Trophoblast cell (in vitro differentiated cells and primary cell): ENCODE results near the gene ABHD4.

Experiments
- DNase-seq, 2 donors: peaks; one replicate each; pipeline ENCODE4 v3.0.0-alpha.2; 2016
- H2AFZ ChIP-seq: 2 replicates; pipeline ENCODE4 v1.6.1; 2013; ENCODE audit warnings: low read length, moderate library complexity, mild to moderate bottlenecking; ENCODE audit not compliant: insufficient read depth, poor library complexity
- H2AK5ac ChIP-seq: 2 replicates; pipeline ENCODE4 v1.6.1; 2013; ENCODE audit warnings: mild to moderate bottlenecking, low read length
- H2BK120ac ChIP-seq: 2 replicates; pipeline ENCODE4 v1.6.1; 2013; ENCODE audit warnings: low read length, mild to moderate bottlenecking, moderate library complexity; ENCODE audit not compliant: insufficient read depth, poor library complexity
- H2BK12ac ChIP-seq: 2 replicates; pipeline ENCODE4 v1.6.1; 2013; ENCODE audit warnings: mild to moderate bottlenecking, low read length, moderate library complexity
- H2BK5ac ChIP-seq: 2 replicates; pipeline ENCODE4 v1.6.1; 2013; ENCODE audit warnings: low read length, low read depth, moderate library complexity, mild to moderate bottlenecking; ENCODE audit not compliant: poor library complexity
- H3K14ac ChIP-seq: 2 replicates; pipeline ENCODE4 v1.6.1; 2013; ENCODE audit warnings: mild to moderate bottlenecking, low read length
- H3K18ac ChIP-seq: 2 replicates; pipeline ENCODE4 v1.6.1; 2013; ENCODE audit warnings: mild to moderate bottlenecking, low read length
- H3K23ac ChIP-seq: 2 replicates; pipeline ENCODE4 v1.6.1; 2013; ENCODE audit warnings: low read length
- H3K27ac ChIP-seq: 2 replicates; pipeline ENCODE4 v1.5.1; 2013; ENCODE audit warnings: low read depth, mild to moderate bottlenecking, inconsistent platforms, low read length, moderate library complexity
- H3K27me3 ChIP-seq: 2 replicates; pipeline ENCODE4 v1.6.1; 2013; ENCODE audit warnings: inconsistent platforms, mild to moderate bottlenecking, low read length, moderate library complexity; ENCODE audit not compliant: insufficient read depth
- H3K36me3 ChIP-seq, 2 experiments: 1 replicate in 1 of 2; 2 replicates in 1 of 2; pipeline ENCODE4 v1.6.1; 2013; ENCODE audit warnings: low read length in 2 of 2, mild to moderate bottlenecking in 2 of 2, moderate library complexity in 1 of 2; ENCODE audit not compliant: insufficient read depth in 2 of 2, control insufficient read depth in 1 of 2
- H3K4ac ChIP-seq: 2 replicates; pipeline ENCODE4 v1.6.1; 2013; ENCODE audit warnings: low read depth, mild to moderate bottlenecking, low read length, moderate library complexity
- H3K4me1 ChIP-seq, 2 experiments: 1 replicate in 1 of 2; 2 replicates in 1 of 2; pipeline ENCODE4 v1.6.1; 2013; ENCODE audit warnings: low read length in 2 of 2, mild to moderate bottlenecking in 2 of 2, moderate library complexity in 1 of 2; ENCODE audit not compliant: insufficient read depth in 2 of 2, control insufficient read depth in 1 of 2
- H3K4me2 ChIP-seq: 2 replicates; pipeline ENCODE4 v1.6.1; 2013; ENCODE audit warnings: inconsistent platforms, mild to moderate bottlenecking, low read length, moderate library complexity
- H3K4me3 ChIP-seq: 2 replicates; pipeline ENCODE4 v1.5.1; 2013; ENCODE audit warnings: mild to moderate bottlenecking, low read depth, low read length, inconsistent platforms
- H3K79me1 ChIP-seq: one replicate; pipeline ENCODE4 v1.6.1; 2013; ENCODE audit warnings: low read length
- H3K79me2 ChIP-seq: 2 replicates; pipeline ENCODE4 v1.6.1; 2013; ENCODE audit warnings: low read length, mild to moderate bottlenecking; ENCODE audit not compliant: control insufficient read depth, insufficient read depth, poor library complexity
- H3K9ac ChIP-seq: 2 replicates; pipeline ENCODE4 v1.6.1; 2013; ENCODE audit warnings: mild to moderate bottlenecking, low read length
- H3K9me3 ChIP-seq: 2 replicates; pipeline ENCODE4 v1.6.1; 2013; ENCODE audit warnings: low read depth, mild to moderate bottlenecking, control low read depth, inconsistent platforms, low read length; ENCODE audit not compliant: insufficient read depth
- H4K12ac ChIP-seq: 2 replicates; pipeline ENCODE4 v1.6.1; 2013; ENCODE audit warnings: low read depth, mild to moderate bottlenecking, low read length, moderate library complexity
- H4K8ac ChIP-seq: 2 replicates; pipeline ENCODE4 v1.6.1; 2013; ENCODE audit warnings: low read depth, mild to moderate bottlenecking, low read length, moderate library complexity
- H4K91ac ChIP-seq: one replicate; pipeline ENCODE4 v1.6.1; 2013; ENCODE audit warnings: low read depth, mild to moderate bottlenecking, low read length, moderate library complexity
- WGBS: extraction: QIAGEN DNeasy Blood & Tissue Kit; methylation state at CpG from one replicate; pipeline ENCODE4 v1.1.7; 2013; ENCODE audit warnings: missing lambda C conversion rate; ENCODE audit not compliant: insufficient read length, insufficient coverage; ENCODE audit errors: extremely low coverage; 5-methylcytosine and 5-hydroxymethylcytosine counted together

Gene ABHD4

GRCh38 chr14:22610931-22611330, 12.8 kb downstream of the ABHD4 start:
- Histone ChIP-seq H4K8ac (no peak overlapping the region), H3K23ac (no peak overlapping the region), H2BK12ac (no peak overlapping the region), H3K4me1 (peaks cover 8 to 9% of the 10 kb centered on the region in 2 experiments), H3K36me3 (peaks cover 30 to 41% of the 10 kb centered on the region in 2 experiments), H3K27ac (no peak overlapping the region), H3K18ac (no peak overlapping the region), H3K79me2 (no peaks in the 10 kb centered on the region), H3K4me3 (no peak overlapping the region), H3K9me3 (no peaks in the 10 kb centered on the region), H3K9ac (no peak overlapping the region), H4K12ac (no peak overlapping the region), H2AK5ac (no peak overlapping the region), H3K4ac (no peak overlapping the region), H3K79me1 (peaks cover 15% of the 10 kb centered on the region), H4K91ac (no peak overlapping the region), H3K4me2 (no peak overlapping the region), H3K14ac (no peak overlapping the region), H2BK120ac (no peak overlapping the region), H2BK5ac (no peak overlapping the region), H2AFZ (no peak overlapping the region), H3K27me3 (no peaks in the 10 kb centered on the region)
- WGBS: no CpG with 5 or more reads among the region's 2 CpGs
- DNase-seq: no peak

- Histone ChIP-seq H3K4ac (no peak overlapping the region), H3K4me1 (peaks cover 8 to 9% of the 10 kb centered on the region in 2 experiments), H3K18ac (peak overlapping the region; percentile 3), H3K79me2 (no peaks in the 10 kb centered on the region), H3K9me3 (no peaks in the 10 kb centered on the region), H2BK120ac (peak overlapping the region; percentile 90), H3K27me3 (no peaks in the 10 kb centered on the region), H2AK5ac (peak overlapping the region; percentile 18), H3K14ac (peak overlapping the region; percentile 4), H4K91ac (peak overlapping the region; percentile 67), H3K27ac (peak overlapping the region; percentile 86), H3K4me2 (peak overlapping the region; percentile 1), H3K36me3 (peaks cover 19 to 27% of the 10 kb centered on the region in 2 experiments), H2AFZ (no peak overlapping the region), H2BK5ac (peak overlapping the region; percentile 89), H3K79me1 (peaks cover 15% of the 10 kb centered on the region), H3K9ac (no peak overlapping the region), H2BK12ac (peak overlapping the region; percentile 67), H3K4me3 (no peak overlapping the region), H3K23ac (no peak overlapping the region), H4K8ac (peak overlapping the region; percentile 49), H4K12ac (no peak overlapping the region)
- WGBS: no CpG with 5 or more reads among the region's 2 CpGs
- peak in 1 of 2 donors; percentile 17 for DNase-seq
Measured at GRCh38 chr14:22613106-22613695, 15.1 kb downstream of the ABHD4 start.

GRCh38 chr14:22613736-22614239, 15.7 kb downstream of the ABHD4 start:
- Histone ChIP-seq H2AFZ (no peak overlapping the region), H3K27me3 (no peaks in the 10 kb centered on the region), H3K9me3 (no peaks in the 10 kb centered on the region), H3K9ac (no peak overlapping the region), H2BK120ac (peak overlapping the region; percentile 90), H4K8ac (peak overlapping the region; percentile 49), H2BK12ac (peak overlapping the region; percentile 67), H2AK5ac (peak overlapping the region; percentile 18), H3K79me2 (no peaks in the 10 kb centered on the region), H3K4me1 (peaks cover 8 to 9% of the 10 kb centered on the region in 2 experiments), H3K4ac (no peak overlapping the region), H3K79me1 (peaks cover 15% of the 10 kb centered on the region), H2BK5ac (peak overlapping the region; percentile 89), H3K27ac (peak overlapping the region; percentile 86), H3K36me3 (peaks cover 19 to 26% of the 10 kb centered on the region in 2 experiments), H3K14ac (peak overlapping the region; percentile 4), H3K18ac (peak overlapping the region; percentile 3), H3K23ac (no peak overlapping the region), H3K4me2 (peak overlapping the region; percentile 3), H4K91ac (peak overlapping the region; percentile 67), H4K12ac (no peak overlapping the region), H3K4me3 (no peak overlapping the region)
- peak; percentile 5 to 30 for DNase-seq
- no CpG with 5 or more reads among the region's 3 CpGs for WGBS

- Histone ChIP-seq H4K91ac (no peak overlapping the region), H3K9me3 (no peaks in the 10 kb centered on the region), H3K79me2 (no peaks in the 10 kb centered on the region), H3K4me2 (peak overlapping the region; percentile 3), H3K9ac (no peak overlapping the region), H2BK12ac (no peak overlapping the region), H4K8ac (no peak overlapping the region), H3K4me1 (peaks cover 8 to 9% of the 10 kb centered on the region in 2 experiments), H3K27me3 (no peaks in the 10 kb centered on the region), H3K18ac (no peak overlapping the region), H3K4ac (no peak overlapping the region), H2BK5ac (no peak overlapping the region), H2AFZ (no peak overlapping the region), H3K36me3 (peaks cover 19 to 24% of the 10 kb centered on the region in 2 experiments), H3K14ac (no peak overlapping the region), H3K4me3 (no peak overlapping the region), H2BK120ac (no peak overlapping the region), H3K79me1 (peaks cover 15% of the 10 kb centered on the region), H3K23ac (no peak overlapping the region), H2AK5ac (no peak overlapping the region), H3K27ac (peak overlapping the region; percentile 88), H4K12ac (no peak overlapping the region)
- peak; percentile 60 to 83 for DNase-seq
- WGBS: no CpG with 5 or more reads among the region's 6 CpGs
Measured at GRCh38 chr14:22614240-22614799, 16.2 kb downstream of the ABHD4 start.
